K562 (cell line): ENCODE data around the gene CHRM1. TPM values are rescaled to one million over a fixed set of nuclear protein-coding genes. Genes with fewer than 3 reads are reported as not detected.

ENCODE experiments used
- ATAC-seq: fragments of 200-7000 bp; cut with Tn5 transposase; 3 replicates; pipeline ENCODE4 v1.9.1; 2020; ENCODE audit warnings: moderate library complexity
- BruUV-seq: library from RNA; stranded (reverse); fragments of 400-500 nt; replicated peaks from 2 replicates; lab custom pipeline; 2021; lab: Mats Ljungman, UMichigan
- CTCF ChIA-PET: fragments of 300-600 bp; formaldehyde crosslinking; extraction: SDS; loops from one replicate; lab custom pipeline; 2021; ENCODE audit warnings: low intra/inter-chr PET ratio; lab: Yijun Ruan, JAX
- POLR2A ChIA-PET: fragments of 300-600, 350-650 bp; sonication (Branson Sonifier 250); formaldehyde crosslinking; extraction: SDS; loops from one replicate; lab custom pipeline; 2021; ENCODE audit warnings: antibody characterized with exemption, inconsistent platforms; lab: Yijun Ruan, JAX
- DNase-seq, 4 experiments: peaks; one replicate each; pipeline versions ENCODE4 v3.0.0 to v3.0.0-alpha.2; 2011 to 2018; ENCODE audit warnings: low spot score in 3 of 4, mixed read lengths in 3 of 4; ENCODE audit errors: extremely low read depth in 1 of 4
- FAIRE-seq: peaks from 2 replicates; lab custom pipeline; 2011; peaks lifted over from hg19 to GRCh38; lab: Jason Lieb, UNC
- H2AFZ ChIP-seq: 2 replicates; pipeline ENCODE4 v1.6.0; 2011; ENCODE audit warnings: low read depth, low read length, control low read depth, inconsistent platforms
- H3K27ac ChIP-seq: fragments of 200-600 bp; 3 replicates; pipeline ENCODE4 v1.8.0; 2011; ENCODE audit warnings: low read depth, mild to moderate bottlenecking, control low read depth, inconsistent platforms, low read length, moderate library complexity, mixed read lengths; ENCODE audit errors: extremely low read depth
- H3K27me3 ChIP-seq, 2 experiments: fragments of 300-600 bp in 1 of 2; 2 replicates in 1 of 2; 3 replicates in 1 of 2; pipeline versions ENCODE4 v1.6.0 to v1.8.0; 2011; ENCODE audit warnings: inconsistent platforms in 2 of 2, low read length in 2 of 2, mild to moderate bottlenecking in 1 of 2, mixed read lengths in 1 of 2, moderate library complexity in 1 of 2; ENCODE audit not compliant: control insufficient read depth in 2 of 2, insufficient read depth in 2 of 2
- H3K36me3 ChIP-seq: fragments of 300-600 bp; 3 replicates; pipeline ENCODE4 v1.8.0; 2011; ENCODE audit warnings: mild to moderate bottlenecking, low read length, inconsistent platforms; ENCODE audit not compliant: control insufficient read depth, insufficient read depth
- H3K4me1 ChIP-seq, 2 experiments: fragments of 200-600 bp in 1 of 2; replicated peaks in 1 of 2; 2 replicates in 1 of 2; 3 replicates in 1 of 2; pipeline versions ENCODE4 v1.5.1 to v1.8.0; 2011; ENCODE audit warnings: inconsistent platforms in 2 of 2, low read length in 2 of 2, mild to moderate bottlenecking in 1 of 2, mixed read lengths in 1 of 2, moderate library complexity in 1 of 2; ENCODE audit not compliant: control insufficient read depth in 2 of 2, insufficient read depth in 2 of 2
- H3K4me2 ChIP-seq: 2 replicates; pipeline ENCODE4 v1.6.1; 2011; ENCODE audit warnings: low read length, control low read depth, inconsistent platforms, mixed read lengths; ENCODE audit not compliant: insufficient read depth
- H3K4me3 ChIP-seq: fragments of 200-600 bp; sonication (generic), shearing (Covaris generic); 2 replicates; pipeline ENCODE4 v1.5.1; 2016; ENCODE audit warnings: control low read depth, inconsistent platforms
- H3K79me2 ChIP-seq: fragments of 200-600 bp; 3 replicates; pipeline ENCODE4 v1.8.0; 2011; ENCODE audit warnings: low read length, inconsistent platforms; ENCODE audit not compliant: control insufficient read depth, insufficient read depth
- H3K9ac ChIP-seq, 2 experiments: 2 replicates each; pipeline versions ENCODE4 v1.6.0 to v1.6.1; 2011; ENCODE audit warnings: low read depth in 2 of 2, low read length in 2 of 2, control low read depth in 1 of 2, inconsistent platforms in 1 of 2, mild to moderate bottlenecking in 1 of 2, mixed read lengths in 1 of 2; ENCODE audit not compliant: insufficient read depth in 1 of 2
- H3K9me1 ChIP-seq: one replicate; pipeline ENCODE4 v1.6.0; 2011; ENCODE audit warnings: inconsistent platforms, mild to moderate bottlenecking, low read length, moderate library complexity; ENCODE audit not compliant: control insufficient read depth, insufficient read depth
- H3K9me3 ChIP-seq: replicated peaks from 2 replicates; pipeline ENCODE4 v1.5.1; 2011; ENCODE audit warnings: low read depth, low read length, inconsistent platforms; ENCODE audit not compliant: control insufficient read depth, insufficient read depth
- H4K20me1 ChIP-seq: replicated peaks from 2 replicates; pipeline ENCODE4 v1.6.1; 2011; ENCODE audit warnings: low read length, inconsistent platforms, mixed read lengths; ENCODE audit not compliant: control insufficient read depth, insufficient read depth
- ATF7 ChIP-seq: fragments of 450-650 bp; IDR thresholded peaks from 2 replicates; pipeline ENCODE4 v1.7.1; 2014; ENCODE audit warnings: mild to moderate bottlenecking, moderate library complexity
- CBX1 ChIP-seq: sonication (generic); IDR thresholded peaks from 2 replicates; pipeline ENCODE4 v1.6.1; 2016; ENCODE audit warnings: antibody characterized with exemption, low read depth, mild to moderate bottlenecking
- E2F3 ChIP-seq: fragments of 250-450 bp; sonication (Bioruptor Pico); IDR thresholded peaks from 2 replicates; pipeline ENCODE4 v1.4.0; 2020; ENCODE audit warnings: mild to moderate bottlenecking
- FOXK1 ChIP-seq: sonication (generic); formaldehyde crosslinking; IDR thresholded peaks from 2 replicates; pipeline ENCODE4 v1.8.0; 2022; ENCODE audit warnings: missing genetic modification reagents, mild to moderate bottlenecking, borderline replicate concordance
- HDAC8 ChIP-seq: fragments of 450-650 bp; IDR thresholded peaks from 2 replicates; pipeline ENCODE4 v1.6.1; 2016; ENCODE audit warnings: mild to moderate bottlenecking, missing genetic modification characterization, moderate library complexity, missing compliant biosample characterization
- KHSRP ChIP-seq: fragments of 450-650 bp; IDR thresholded peaks from 2 replicates; pipeline ENCODE4 v1.6.1; 2017
- MAZ ChIP-seq, 2 experiments: fragments of 450-650 bp in 1 of 2; sonication (generic) in 1 of 2; formaldehyde crosslinking; IDR thresholded peaks in 1 of 2; conservative IDR thresholded peaks in 1 of 2; 2 replicates each; pipeline versions ENCODE4 v1.4.0 to v1.5.0; 2020; ENCODE audit warnings: mild to moderate bottlenecking in 1 of 2, missing genetic modification reagents in 1 of 2
- PHF8 ChIP-seq: fragments of 200-600 bp; sonication (generic); IDR thresholded peaks from 2 replicates; pipeline ENCODE4 v1.6.1; 2012; ENCODE audit warnings: mixed run types, mild to moderate bottlenecking, inconsistent platforms, low read length, moderate library complexity, borderline replicate concordance
- RFX7 ChIP-seq: fragments of 250-450 bp; sonication (Bioruptor Pico); IDR thresholded peaks from 2 replicates; pipeline ENCODE4 v1.5.1; 2021; ENCODE audit warnings: mild to moderate bottlenecking
- TSC22D4 ChIP-seq: fragments of 450-650 bp; IDR thresholded peaks from 2 replicates; pipeline ENCODE4 v1.6.1; 2016; ENCODE audit warnings: missing genetic modification characterization, missing biosample characterization, control low read depth
- XRCC3 ChIP-seq: fragments of 450-650 bp; IDR thresholded peaks from 2 replicates; pipeline ENCODE4 v1.6.1; 2017; ENCODE audit warnings: mild to moderate bottlenecking, moderate library complexity
- ZC3H4 ChIP-seq: sonication (generic); formaldehyde crosslinking; IDR thresholded peaks from 2 replicates; pipeline ENCODE4 v1.9.0; 2021; ENCODE audit warnings: missing genetic modification reagents, borderline replicate concordance
- ZNF778 ChIP-seq: fragments of 450-650 bp; formaldehyde crosslinking; IDR thresholded peaks from 2 replicates; pipeline ENCODE4 v1.4.0; 2020; ENCODE audit warnings: mild to moderate bottlenecking, moderate library complexity
- ZNF830 ChIP-seq: fragments of 250-450 bp; sonication (Bioruptor Pico); IDR thresholded peaks from 2 replicates; pipeline ENCODE4 v1.5.0; 2021; ENCODE audit warnings: mild to moderate bottlenecking
- WGBS: fragments of 100-300 bp; shearing (Covaris generic); methylation state at CpG from one replicate; pipeline ENCODE4 v1.1.6; 2016; ENCODE audit warnings: low coverage, mixed read lengths; ENCODE audit not compliant: insufficient coverage; ENCODE audit errors: missing lambda C conversion rate; 5-methylcytosine and 5-hydroxymethylcytosine counted together
- in situ Hi-C: fragments of 300-500 bp; cut with MboI; formaldehyde crosslinking; loops from 4 replicates; pipeline ENCODE4 v1.15.0; 2018; ENCODE audit warnings: inconsistent platforms, mixed read lengths
- intact Hi-C: fragments of 100-400 bp; cut with micrococcal nuclease; formaldehyde crosslinking; loops from 2 replicates; pipeline ENCODE4 v1.14.2; 2022
- polyA plus RNA-seq, 8 experiments: library from polyadenylated mRNA; depleted of rRNA in 4 of 8; stranded (reverse) in 5 of 8; unstranded in 3 of 8; fragments of >200 nt; fragmentation: Nextera tagmentation in 2 of 8; fragmentation: Illumina TruSeq in 1 of 8; extraction: Ambion mirVana in 2 of 8; extraction: Trizol in 1 of 8; gene quantifications; 2 replicates each; pipeline versions ENCODE4 v1.2.1 to v1.2.3, GENCODE V29; 2011 to 2014; ENCODE audit warnings: inconsistent platforms in 1 of 8, missing spikeins in 1 of 8
- total RNA-seq, 7 experiments: library from RNA; depleted of rRNA in 6 of 7; stranded (reverse); fragments of >200 nt in 6 of 7; fragmentation: Illumina TruSeq in 2 of 7; extraction: Trizol in 2 of 7; gene quantifications; 2 replicates each; pipeline versions ENCODE4 v1.2.1 to v1.2.3, GENCODE V29; 2011 to 2021; ENCODE audit warnings: low replicate concordance in 1 of 7
- TF ChIP-seq, protein P1 (sequence below), 3 experiments: fragments of 200-800 bp in 1 of 3; fragments of 250-450 bp in 1 of 3; fragments of 450-650 bp in 1 of 3; sonication (Bioruptor Pico) in 1 of 3; sonication (Bioruptor generic) in 1 of 3; formaldehyde crosslinking in 1 of 3; IDR thresholded peaks; 2 replicates each; pipeline versions ENCODE4 v1.6.1 to v1.8.0; 2016 to 2022; ENCODE audit warnings: mild to moderate bottlenecking in 2 of 3, missing genetic modification characterization in 2 of 3, missing compliant biosample characterization in 1 of 3, moderate library complexity in 1 of 3
- TF ChIP-seq, protein P2 (sequence below): fragments of 250-450 bp; sonication (Bioruptor Pico); IDR thresholded peaks from 2 replicates; pipeline ENCODE4 v1.4.0; 2020; ENCODE audit warnings: mild to moderate bottlenecking

CHRM1 gene
- total and polyA plus RNA-seq, 9 of the 15 experiments (the other 6 are each of a cell fraction or from before 2014, with no cell fraction given) = not detected

DNA sequence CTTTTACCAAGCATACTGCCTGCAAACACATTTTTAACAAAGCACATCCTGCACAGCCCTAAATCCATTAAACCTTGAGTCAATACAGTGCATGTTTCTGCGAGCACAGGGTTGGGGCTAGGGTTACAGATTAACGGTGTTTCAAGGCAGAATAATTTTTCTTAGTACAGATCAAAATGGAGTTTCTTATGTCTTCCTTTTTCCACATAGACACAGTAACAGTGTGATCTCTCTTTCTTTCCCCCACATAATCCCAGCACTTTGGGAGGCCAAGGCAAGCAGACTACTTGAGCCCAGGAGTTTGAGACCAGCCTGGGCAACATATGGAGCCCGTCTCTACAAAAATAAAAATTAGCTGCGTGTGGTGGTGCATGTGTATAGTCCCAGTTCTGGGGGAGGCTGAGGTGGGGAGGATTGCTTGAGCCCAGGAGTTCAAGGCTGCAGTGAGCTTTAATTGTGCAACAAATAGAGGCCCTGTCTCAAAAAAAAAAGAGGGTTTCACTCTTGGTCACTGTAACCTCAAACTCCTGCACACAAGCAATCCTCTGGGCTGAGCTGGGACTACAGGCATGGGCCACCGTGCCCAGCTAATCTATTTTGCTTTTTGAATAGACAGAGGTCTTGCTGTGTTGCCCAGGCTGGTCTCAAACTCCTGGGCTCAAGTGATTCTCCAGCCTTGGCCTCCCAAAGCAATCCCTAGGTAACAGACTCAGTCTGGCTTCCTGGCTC lies 60.2 kb downstream of the CHRM1 start:
- WGBS = 24% methylated on average over 5 of the region's 5 CpGs
- DNase-seq (no peak), FAIRE-seq (no peak), ATAC-seq (no peak)
- no peaks in the 10 kb centered on the region for H3K27me3 ChIP-seq
- in situ Hi-C loops = loop anchor here (25.0 kb wide), 1 partner anchor 474 kb away; no protein-coding TSS in a partner anchor
- peak overlapping the region; percentile 53 to 59; a peak in 2 of 4 replicates for H3K9ac ChIP-seq
- ChIA-PET POLR2A (interaction anchor here (0.6 to 7.2 kb wide), 9 partner anchors 10 to 134 kb away, joined by 3 to 45 read pairs (median 4); partner anchors contain the start of genes HNRNPUL2, SLC3A2 and WDR74), CTCF (interaction anchor here (4.1 kb wide), 1 partner anchor 74 kb away, joined by 51 read pairs; the partner anchor contains the start of gene TMEM179B)
- H3K79me2 ChIP-seq = peaks cover 97% of the 10 kb centered on the region
- no peak overlapping the region for H2AFZ ChIP-seq
- peaks cover 13% of the 10 kb centered on the region for H4K20me1 ChIP-seq
- H3K27ac ChIP-seq = peak overlapping the region; percentile 63; the same call in 2 of the 3 replicates
- peaks cover 52% of the 10 kb centered on the region for H3K36me3 ChIP-seq
- no TSS peak for BruUV-seq
- intact Hi-C loops = loop anchor here (5.0 kb wide), 2 partner anchors 54 to 134 kb away; partner anchors contain the start of genes HNRNPUL2, NXF1 and TTC9C
- peak overlapping the region; percentile 30; the same call in 1 of the 2 replicates for H3K4me3 ChIP-seq
- no peaks in the 10 kb centered on the region for H3K9me3 ChIP-seq
- peak overlapping the region; percentile 76 for H3K4me2 ChIP-seq
- H3K9me1 ChIP-seq = no peaks in the 10 kb centered on the region
- H3K4me1 ChIP-seq = peaks cover 22 to 28% of the 10 kb centered on the region in 2 experiments; a peak in 4 of 5 replicates
- no peak for TF ChIP-seq XRCC3
- 0 out of 4 replicates have a peak, but pooled peaks of 1 of the 2 experiments have one; percentile 30 for TF ChIP-seq MAZ (CRISPR knock-in tag; conservative IDR thresholded peaks at IDR 0.05 in 1 of 2, IDR thresholded peaks at IDR 0.05 in 1 of 2)
- TF ChIP-seq ATF7 = no peak
- TF ChIP-seq, protein P1, sequence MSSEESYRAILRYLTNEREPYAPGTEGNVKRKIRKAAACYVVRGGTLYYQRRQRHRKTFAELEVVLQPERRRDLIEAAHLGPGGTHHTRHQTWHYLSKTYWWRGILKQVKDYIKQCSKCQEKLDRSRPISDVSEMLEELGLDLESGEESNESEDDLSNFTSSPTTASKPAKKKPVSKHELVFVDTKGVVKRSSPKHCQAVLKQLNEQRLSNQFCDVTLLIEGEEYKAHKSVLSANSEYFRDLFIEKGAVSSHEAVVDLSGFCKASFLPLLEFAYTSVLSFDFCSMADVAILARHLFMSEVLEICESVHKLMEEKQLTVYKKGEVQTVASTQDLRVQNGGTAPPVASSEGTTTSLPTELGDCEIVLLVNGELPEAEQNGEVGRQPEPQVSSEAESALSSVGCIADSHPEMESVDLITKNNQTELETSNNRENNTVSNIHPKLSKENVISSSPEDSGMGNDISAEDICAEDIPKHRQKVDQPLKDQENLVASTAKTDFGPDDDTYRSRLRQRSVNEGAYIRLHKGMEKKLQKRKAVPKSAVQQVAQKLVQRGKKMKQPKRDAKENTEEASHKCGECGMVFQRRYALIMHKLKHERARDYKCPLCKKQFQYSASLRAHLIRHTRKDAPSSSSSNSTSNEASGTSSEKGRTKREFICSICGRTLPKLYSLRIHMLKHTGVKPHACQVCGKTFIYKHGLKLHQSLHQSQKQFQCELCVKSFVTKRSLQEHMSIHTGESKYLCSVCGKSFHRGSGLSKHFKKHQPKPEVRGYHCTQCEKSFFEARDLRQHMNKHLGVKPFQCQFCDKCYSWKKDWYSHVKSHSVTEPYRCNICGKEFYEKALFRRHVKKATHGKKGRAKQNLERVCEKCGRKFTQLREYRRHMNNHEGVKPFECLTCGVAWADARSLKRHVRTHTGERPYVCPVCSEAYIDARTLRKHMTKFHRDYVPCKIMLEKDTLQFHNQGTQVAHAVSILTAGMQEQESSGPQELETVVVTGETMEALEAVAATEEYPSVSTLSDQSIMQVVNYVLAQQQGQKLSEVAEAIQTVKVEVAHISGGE (CRISPR knock-in tag; IDR thresholded peaks at IDR 0.05) = peak in 1 of 3 experiments; percentile 60; a peak in 2 of 6 replicates
- TF ChIP-seq HDAC8 (tag) = 0 out of 2 replicates have a peak, but pooled peaks have one; percentile 66
- no peak for TF ChIP-seq KHSRP
- TF ChIP-seq ZNF778 = 0 out of 2 replicates have a peak, but pooled peaks have one; percentile 60
- TF ChIP-seq E2F3 = peak; percentile 47; the same call in 1 of the 2 replicates
- no peak for TF ChIP-seq RFX7 (CRISPR knock-in tag)
- TF ChIP-seq, protein P2, sequence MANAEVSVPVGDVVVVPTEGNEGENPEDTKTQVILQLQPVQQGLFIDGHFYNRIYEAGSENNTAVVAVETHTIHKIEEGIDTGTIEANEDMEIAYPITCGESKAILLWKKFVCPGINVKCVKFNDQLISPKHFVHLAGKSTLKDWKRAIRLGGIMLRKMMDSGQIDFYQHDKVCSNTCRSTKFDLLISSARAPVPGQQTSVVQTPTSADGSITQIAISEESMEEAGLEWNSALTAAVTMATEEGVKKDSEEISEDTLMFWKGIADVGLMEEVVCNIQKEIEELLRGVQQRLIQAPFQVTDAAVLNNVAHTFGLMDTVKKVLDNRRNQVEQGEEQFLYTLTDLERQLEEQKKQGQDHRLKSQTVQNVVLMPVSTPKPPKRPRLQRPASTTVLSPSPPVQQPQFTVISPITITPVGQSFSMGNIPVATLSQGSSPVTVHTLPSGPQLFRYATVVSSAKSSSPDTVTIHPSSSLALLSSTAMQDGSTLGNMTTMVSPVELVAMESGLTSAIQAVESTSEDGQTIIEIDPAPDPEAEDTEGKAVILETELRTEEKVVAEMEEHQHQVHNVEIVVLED = 0 out of 2 replicates have a peak, but pooled peaks have one; percentile 46
- TF ChIP-seq FOXK1 (CRISPR knock-in tag) = no peak
- TF ChIP-seq CBX1 = no peak
- TF ChIP-seq TSC22D4 (tag) = no peak
- TF ChIP-seq PHF8 = no peak
- TF ChIP-seq ZC3H4 = no peak
- no peak for TF ChIP-seq ZNF830 (CRISPR knock-in tag)
